H9 (cell line): ENCODE results near the gene CFDP1. TPM values are rescaled to one million over a fixed set of nuclear protein-coding genes. Genes with fewer than 3 reads are reported as not detected.

Experiments
- DNase-seq: peaks from one replicate; pipeline ENCODE4 v3.0.0-alpha.2; 2017
- H2AFZ ChIP-seq: one replicate; pipeline ENCODE4 v1.6.1; 2013; ENCODE audit warnings: mild to moderate bottlenecking, low read length, control low read depth, moderate library complexity
- H2AK5ac ChIP-seq: 2 replicates; pipeline ENCODE4 v1.6.1; 2013; ENCODE audit warnings: low read length, control low read depth, mixed read lengths; ENCODE audit not compliant: insufficient read length
- H2BK120ac ChIP-seq: one replicate; pipeline ENCODE4 v1.6.1; 2013; ENCODE audit warnings: low read depth, mild to moderate bottlenecking, low read length, control low read depth, inconsistent platforms; ENCODE audit not compliant: poor library complexity, severe bottlenecking
- H2BK12ac ChIP-seq: 2 replicates; pipeline ENCODE4 v1.6.1; 2013; ENCODE audit warnings: low read length, control low read depth, mixed read lengths, low read depth; ENCODE audit not compliant: insufficient read length
- H2BK15ac ChIP-seq: 2 replicates; pipeline ENCODE4 v1.6.1; 2013; ENCODE audit warnings: low read depth, low read length, control low read depth
- H2BK20ac ChIP-seq: one replicate; pipeline ENCODE4 v1.6.1; 2013; ENCODE audit warnings: low read depth, mild to moderate bottlenecking, low read length, control low read depth, inconsistent platforms; ENCODE audit not compliant: poor library complexity, severe bottlenecking
- H2BK5ac ChIP-seq: 2 replicates; pipeline ENCODE4 v1.6.1; 2013; ENCODE audit warnings: low read length, control low read depth, mixed read lengths; ENCODE audit not compliant: insufficient read length
- H3K14ac ChIP-seq: 2 replicates; pipeline ENCODE4 v1.6.1; 2013; ENCODE audit warnings: low read length, control low read depth; ENCODE audit not compliant: insufficient read depth
- H3K18ac ChIP-seq: 2 replicates; pipeline ENCODE4 v1.6.1; 2013; ENCODE audit warnings: low read depth, mild to moderate bottlenecking, mixed read lengths, low read length, control low read depth; ENCODE audit not compliant: insufficient read length
- H3K23ac ChIP-seq: 2 replicates; pipeline ENCODE4 v1.6.1; 2013; ENCODE audit warnings: low read length, control low read depth, mixed read lengths, low read depth; ENCODE audit not compliant: insufficient read length
- H3K23me2 ChIP-seq: 2 replicates; pipeline ENCODE4 v1.6.1; 2013; ENCODE audit warnings: low read depth, mild to moderate bottlenecking, mixed read lengths, low read length, control low read depth; ENCODE audit not compliant: insufficient read length, poor library complexity, severe bottlenecking
- H3K27ac ChIP-seq: 2 replicates; pipeline ENCODE4 v1.5.1; 2013; ENCODE audit warnings: low read length, control low read depth, mixed read lengths, low read depth; ENCODE audit not compliant: insufficient read length
- H3K27me3 ChIP-seq: 2 replicates; pipeline ENCODE4 v1.6.1; 2013; ENCODE audit warnings: low read length, control low read depth, inconsistent platforms; ENCODE audit not compliant: insufficient read depth
- H3K4ac ChIP-seq: 2 replicates; pipeline ENCODE4 v1.6.1; 2013; ENCODE audit warnings: low read depth, mild to moderate bottlenecking, control low read depth, inconsistent platforms, low read length, moderate library complexity
- H3K4me1 ChIP-seq: 2 replicates; pipeline ENCODE4 v1.6.1; 2013; ENCODE audit warnings: low read length, control low read depth, inconsistent platforms; ENCODE audit not compliant: insufficient read depth
- H3K4me2 ChIP-seq: 2 replicates; pipeline ENCODE4 v1.6.1; 2013; ENCODE audit warnings: low read length, control low read depth, mixed read lengths; ENCODE audit not compliant: insufficient read length, insufficient read depth
- H3K56ac ChIP-seq: 2 replicates; pipeline ENCODE4 v1.6.1; 2013; ENCODE audit warnings: low read depth, mild to moderate bottlenecking, mixed read lengths, low read length, control low read depth; ENCODE audit not compliant: insufficient read length
- H3K79me1 ChIP-seq: 2 replicates; pipeline ENCODE4 v1.6.1; 2013; ENCODE audit warnings: low read depth, mild to moderate bottlenecking, moderate library complexity, low read length, control low read depth, inconsistent platforms; ENCODE audit not compliant: insufficient read depth, poor library complexity, severe bottlenecking
- H3K79me2 ChIP-seq: 2 replicates; pipeline ENCODE4 v1.6.1; 2013; ENCODE audit warnings: low read length, control low read depth, inconsistent platforms; ENCODE audit not compliant: insufficient read depth
- H3K9ac ChIP-seq: 2 replicates; pipeline ENCODE4 v1.6.1; 2013; ENCODE audit warnings: low read length, control low read depth, mixed read lengths; ENCODE audit not compliant: insufficient read length; ENCODE audit errors: extremely low read depth
- H3K9me3 ChIP-seq: one replicate; pipeline ENCODE4 v1.6.1; 2013; ENCODE audit warnings: low read depth, low read length, inconsistent platforms; ENCODE audit not compliant: control insufficient read depth
- H3T11ph ChIP-seq: one replicate; pipeline ENCODE4 v1.6.1; 2013; ENCODE audit warnings: mild to moderate bottlenecking, low read length, control low read depth, inconsistent platforms
- H4K20me1 ChIP-seq: one replicate; pipeline ENCODE4 v1.6.1; 2013; ENCODE audit not compliant: control insufficient read depth, insufficient read length, insufficient read depth
- H4K5ac ChIP-seq: 2 replicates; pipeline ENCODE4 v1.6.1; 2013; ENCODE audit warnings: low read depth, mild to moderate bottlenecking, mixed read lengths, low read length, control low read depth; ENCODE audit not compliant: insufficient read length
- H4K8ac ChIP-seq: replicated peaks from 2 replicates; pipeline ENCODE4 v1.6.1; 2013; ENCODE audit warnings: low read length, control low read depth, mixed read lengths, low read depth; ENCODE audit not compliant: insufficient read length
- H4K91ac ChIP-seq: 2 replicates; pipeline ENCODE4 v1.6.1; 2013; ENCODE audit warnings: low read depth, mild to moderate bottlenecking, moderate library complexity, mixed read lengths, low read length, control low read depth; ENCODE audit not compliant: insufficient read length
- H3K27ac Mint-ChIP-seq, 3 experiments: 2 replicates in 2 of 3; 3 replicates in 1 of 3; pipeline ENCODE4 v1.8.0; 2020 to 2021; ENCODE audit warnings: mixed read lengths in 3 of 3, mild to moderate bottlenecking in 1 of 3, moderate library complexity in 1 of 3
- H3K27me3 Mint-ChIP-seq: 2 replicates; pipeline ENCODE4 v1.8.0; 2021; ENCODE audit warnings: low read depth, mild to moderate bottlenecking, moderate library complexity, mixed read lengths
- H3K36me3 Mint-ChIP-seq, 3 experiments: 2 replicates in 2 of 3; 3 replicates in 1 of 3; pipeline ENCODE4 v1.8.0; 2020 to 2021; ENCODE audit warnings: low read depth in 3 of 3, mixed read lengths in 3 of 3; ENCODE audit not compliant: insufficient read depth in 1 of 3
- H3K4me1 Mint-ChIP-seq, 2 experiments: 2 replicates each; pipeline ENCODE4 v1.8.0; 2020; ENCODE audit warnings: mixed read lengths in 2 of 2
- H3K4me3 Mint-ChIP-seq, 2 experiments: 2 replicates in 1 of 2; 3 replicates in 1 of 2; pipeline ENCODE4 v1.8.0; 2020 to 2021; ENCODE audit warnings: mild to moderate bottlenecking in 2 of 2, mixed read lengths in 2 of 2, moderate library complexity in 1 of 2
- H3K9me3 Mint-ChIP-seq, 2 experiments: 2 replicates in 1 of 2; 3 replicates in 1 of 2; pipeline ENCODE4 v1.8.0; 2020; ENCODE audit warnings: mild to moderate bottlenecking in 2 of 2, mixed read lengths in 2 of 2, moderate library complexity in 1 of 2
- CTCF ChIP-seq: fragments of 200-600 bp; sonication (generic); conservative IDR thresholded peaks from 3 replicates; pipeline ENCODE4 v1.8.0; 2021; ENCODE audit warnings: antibody characterized with exemption, mild to moderate bottlenecking
- WGBS: extraction: QIAGEN DNeasy Blood & Tissue Kit; methylation state at CpG from one replicate; pipeline ENCODE4 v1.1.7; 2013; ENCODE audit warnings: missing lambda C conversion rate, low lambda C conversion rate, mixed read lengths; ENCODE audit not compliant: insufficient read length; ENCODE audit errors: extremely low coverage; 5-methylcytosine and 5-hydroxymethylcytosine counted together
- total RNA-seq: library from RNA; stranded (reverse); gene quantifications from 2 replicates; pipeline ENCODE4 v1.2.1, GENCODE V29; 2021

Gene CFDP1
- total RNA-seq, 1 experiment from 2014 or later, result 89.2 TPM

- H3K79me2 ChIP-seq, result no peaks in the 10 kb centered on the region
- no peak overlapping the region for H4K5ac ChIP-seq
- Mint-ChIP-seq H3K4me1 (no peaks in the 10 kb centered on the region), H3K4me3 (no peak overlapping the region), H3K27ac (no peak overlapping the region), H3K27me3 (no peaks in the 10 kb centered on the region), H3K9me3 (no peaks in the 10 kb centered on the region), H3K36me3 (peaks cover 11 to 48% (median 34%) of the 10 kb centered on the region in 3 experiments; a peak in 6 of 7 replicates)
- H3K9me3 ChIP-seq, result no peaks in the 10 kb centered on the region
- no CpG with 5 or more reads among the region's 3 CpGs for WGBS
- no peak overlapping the region for H2BK12ac ChIP-seq
- H3K9ac ChIP-seq, result no peak overlapping the region
- DNase-seq, result no peak
- no peak overlapping the region for H3K14ac ChIP-seq
- no peaks in the 10 kb centered on the region for H3K27me3 ChIP-seq
- H3K4ac ChIP-seq, result no peak overlapping the region
- H2BK120ac ChIP-seq, result no peak overlapping the region
- no peak for TF ChIP-seq CTCF
- no peak overlapping the region for H4K8ac ChIP-seq
- no peak overlapping the region for H3K23ac ChIP-seq
- no peaks in the 10 kb centered on the region for H3K79me1 ChIP-seq
- no peak overlapping the region for H2AFZ ChIP-seq
- H3K4me2 ChIP-seq, result no peak overlapping the region
- H3K27ac ChIP-seq, result no peak overlapping the region
- no peaks in the 10 kb centered on the region for H3K23me2 ChIP-seq
- no peak overlapping the region for H2BK20ac ChIP-seq
- no peak overlapping the region for H2BK15ac ChIP-seq
- no peak overlapping the region for H4K91ac ChIP-seq
- H3K18ac ChIP-seq, result no peak overlapping the region
- H2AK5ac ChIP-seq, result no peak overlapping the region
- no peak overlapping the region for H3T11ph ChIP-seq
- no peak overlapping the region for H2BK5ac ChIP-seq
- no peak overlapping the region for H3K56ac ChIP-seq
- H4K20me1 ChIP-seq, result no peaks in the 10 kb centered on the region
- no peaks in the 10 kb centered on the region for H3K4me1 ChIP-seq
Observed at GRCh38 chr16:75292691-75293090, 140.6 kb downstream of the CFDP1 start.
